Gastroesophageal sphincter (tissue), 3 donors: ENCODE results near the gene SYF2.

Experiments used
- POLR2A ChIP-seq, 2 donors: fragments of 450-650 bp; IDR thresholded peaks; one replicate each; pipeline ENCODE4 v1.6.1; 2017; ENCODE audit warnings: antibody characterized with exemption in 2 of 2, mild to moderate bottlenecking in 2 of 2, moderate library complexity in 1 of 2
- POLR2AphosphoS5 ChIP-seq: sonication (generic); formaldehyde crosslinking; IDR thresholded peaks from one replicate; pipeline ENCODE4 v1.6.1; 2017; ENCODE audit warnings: antibody characterized with exemption
- TF ChIP-seq, protein P1 (sequence below), 4 experiments: fragments of 200-600 bp in 2 of 4; fragments of 450-650 bp in 2 of 4; sonication (generic) in 1 of 4; IDR thresholded peaks; one replicate each; pipeline ENCODE4 v1.5.1; 2017 to 2019; ENCODE audit warnings: antibody characterized with exemption in 4 of 4, mild to moderate bottlenecking in 2 of 4, moderate library complexity in 2 of 4

DNA sequence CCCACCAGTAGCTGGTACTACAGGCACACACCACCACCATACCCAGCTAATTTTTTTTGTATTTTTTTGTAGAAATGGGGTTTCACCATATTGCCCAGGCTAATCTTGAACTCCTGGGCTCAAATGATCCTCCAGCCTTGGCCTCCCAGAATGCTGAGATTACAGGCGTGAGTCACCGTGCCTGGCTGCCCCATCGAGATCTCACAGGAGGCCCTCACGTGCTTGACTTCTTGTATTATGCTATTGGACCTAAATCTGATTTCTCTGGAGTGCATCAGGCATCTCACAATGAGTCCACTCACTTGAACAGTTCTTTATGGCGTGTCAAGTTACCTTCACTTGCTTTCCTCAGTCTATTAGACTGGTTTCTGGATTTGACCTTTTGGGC, 24.3 kb upstream of the SYF2 start:
- TF ChIP-seq, protein P1, sequence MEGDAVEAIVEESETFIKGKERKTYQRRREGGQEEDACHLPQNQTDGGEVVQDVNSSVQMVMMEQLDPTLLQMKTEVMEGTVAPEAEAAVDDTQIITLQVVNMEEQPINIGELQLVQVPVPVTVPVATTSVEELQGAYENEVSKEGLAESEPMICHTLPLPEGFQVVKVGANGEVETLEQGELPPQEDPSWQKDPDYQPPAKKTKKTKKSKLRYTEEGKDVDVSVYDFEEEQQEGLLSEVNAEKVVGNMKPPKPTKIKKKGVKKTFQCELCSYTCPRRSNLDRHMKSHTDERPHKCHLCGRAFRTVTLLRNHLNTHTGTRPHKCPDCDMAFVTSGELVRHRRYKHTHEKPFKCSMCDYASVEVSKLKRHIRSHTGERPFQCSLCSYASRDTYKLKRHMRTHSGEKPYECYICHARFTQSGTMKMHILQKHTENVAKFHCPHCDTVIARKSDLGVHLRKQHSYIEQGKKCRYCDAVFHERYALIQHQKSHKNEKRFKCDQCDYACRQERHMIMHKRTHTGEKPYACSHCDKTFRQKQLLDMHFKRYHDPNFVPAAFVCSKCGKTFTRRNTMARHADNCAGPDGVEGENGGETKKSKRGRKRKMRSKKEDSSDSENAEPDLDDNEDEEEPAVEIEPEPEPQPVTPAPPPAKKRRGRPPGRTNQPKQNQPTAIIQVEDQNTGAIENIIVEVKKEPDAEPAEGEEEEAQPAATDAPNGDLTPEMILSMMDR (IDR thresholded peaks at IDR 0.05), result no peak
- TF ChIP-seq POLR2AphosphoS5, result no peak
- TF ChIP-seq POLR2A (IDR thresholded peaks at IDR 0.05), result no peak
